OCI-LY1 (cell line): ENCODE measurements around the gene COL18A1.

Experiments used
- H2AFZ ChIP-seq: fragments of 200-600 bp; sonication (generic), shearing (Covaris generic); 2 replicates; pipeline ENCODE4 v1.6.0; 2014; ENCODE audit warnings: antibody characterized with exemption, mild to moderate bottlenecking, low read length
- H3F3A ChIP-seq: fragments of 200-600 bp; sonication (generic), shearing (Covaris generic); 2 replicates; pipeline ENCODE4 v1.6.0; 2014; ENCODE audit warnings: mild to moderate bottlenecking, antibody characterized with exemption, low read length, moderate library complexity; ENCODE audit not compliant: insufficient read depth
- H3K27ac ChIP-seq: fragments of 200-600 bp; sonication (generic); 2 replicates; pipeline ENCODE4 v1.5.1; 2014; ENCODE audit warnings: low read length, mixed run types, mild to moderate bottlenecking, low read depth; ENCODE audit not compliant: poor library complexity, severe bottlenecking
- H3K27me3 ChIP-seq: fragments of 200-600 bp; sonication (generic); 2 replicates; pipeline ENCODE4 v1.6.0; 2014; ENCODE audit warnings: antibody characterized with exemption, mild to moderate bottlenecking, low read length, moderate library complexity; ENCODE audit not compliant: insufficient read depth
- H3K36me3 ChIP-seq: fragments of 200-600 bp; sonication (generic); 2 replicates; pipeline ENCODE4 v1.6.1; 2014; ENCODE audit warnings: mild to moderate bottlenecking, antibody characterized with exemption, low read length, moderate library complexity, mixed read lengths; ENCODE audit not compliant: insufficient read depth
- H3K4me1 ChIP-seq: fragments of 200-600 bp; sonication (generic); 2 replicates; pipeline ENCODE4 v1.5.1; 2014; ENCODE audit warnings: mild to moderate bottlenecking, low read length, moderate library complexity; ENCODE audit not compliant: insufficient read depth, severe bottlenecking
- H3K4me2 ChIP-seq: fragments of 200-600 bp; sonication (generic), shearing (Covaris generic); 2 replicates; pipeline ENCODE4 v1.6.1; 2014; ENCODE audit warnings: low read length
- H3K4me3 ChIP-seq: fragments of 200-600 bp; sonication (generic); 2 replicates; pipeline ENCODE4 v1.5.1; 2014; ENCODE audit warnings: low read length, low read depth, mild to moderate bottlenecking, mixed read lengths; ENCODE audit not compliant: poor library complexity, severe bottlenecking
- H3K79me2 ChIP-seq: fragments of 200-600 bp; shearing (Covaris generic); 2 replicates; pipeline ENCODE4 v1.6.1; 2016; ENCODE audit warnings: mixed run types, low read length, mixed read lengths; ENCODE audit not compliant: insufficient read depth
- H3K9ac ChIP-seq: fragments of 200-600 bp; sonication (generic), shearing (Covaris generic); 2 replicates; pipeline ENCODE4 v1.6.1; 2014; ENCODE audit warnings: mild to moderate bottlenecking, low read length, mixed read lengths
- H3K9me2 ChIP-seq: fragments of 200-600 bp; sonication (generic), shearing (Covaris generic); 2 replicates; pipeline ENCODE4 v1.6.1; 2014; ENCODE audit warnings: low read depth, mild to moderate bottlenecking, low read length, mixed read lengths
- H3K9me3 ChIP-seq: fragments of 200-600 bp; shearing (Covaris generic); 2 replicates; pipeline ENCODE4 v1.6.1; 2014; ENCODE audit warnings: low read length, mixed read lengths
- H4K20me1 ChIP-seq: fragments of 200-600 bp; sonication (generic), shearing (Covaris generic); 2 replicates; pipeline ENCODE4 v1.6.0; 2016; ENCODE audit warnings: mild to moderate bottlenecking, low read length; ENCODE audit not compliant: insufficient read depth
- CTCF ChIP-seq: fragments of 200-600 bp; sonication (generic), shearing (Covaris generic); IDR thresholded peaks from 2 replicates; pipeline ENCODE4 v1.5.1; 2017; ENCODE audit warnings: mild to moderate bottlenecking, antibody characterized with exemption, low read length, moderate library complexity, mixed read lengths
- EZH2 ChIP-seq: fragments of 200-600 bp; sonication (generic), shearing (Covaris generic); IDR thresholded peaks from 2 replicates; pipeline ENCODE4 v1.8.0; 2017; ENCODE audit warnings: borderline replicate concordance, mixed run types, mild to moderate bottlenecking, antibody characterized with exemption, low read length, moderate library complexity, mixed read lengths

COL18A1 gene

DNA sequence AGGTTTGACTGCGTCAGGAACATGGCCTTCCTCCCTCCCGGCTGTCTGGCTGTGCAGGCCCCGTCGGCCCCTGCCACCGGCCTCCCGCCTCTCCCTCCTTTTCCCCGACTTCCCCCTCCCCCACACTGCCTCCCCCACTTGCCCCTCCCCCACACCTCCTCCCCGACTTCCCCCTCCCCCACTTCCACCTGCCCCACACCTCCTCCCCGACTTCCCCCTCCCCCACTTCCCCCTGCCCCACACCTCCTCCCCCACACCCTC lies 84.7 kb downstream of the COL18A1 start:
- H3F3A ChIP-seq, result no peaks in the 10 kb centered on the region
- no peaks in the 10 kb centered on the region for H3K4me1 ChIP-seq
- no peak overlapping the region for H3K27ac ChIP-seq
- H3K4me2 ChIP-seq, result no peak overlapping the region
- H3K9me3 ChIP-seq, result no peaks in the 10 kb centered on the region
- H3K27me3 ChIP-seq, result no peaks in the 10 kb centered on the region; the same call in 1 of the 2 replicates
- H4K20me1 ChIP-seq, result no peaks in the 10 kb centered on the region
- no peak overlapping the region for H3K4me3 ChIP-seq
- H3K79me2 ChIP-seq, result no peaks in the 10 kb centered on the region
- no peak for TF ChIP-seq CTCF
- no peak for TF ChIP-seq EZH2
- no peaks in the 10 kb centered on the region for H3K9me2 ChIP-seq
- no peaks in the 10 kb centered on the region for H3K36me3 ChIP-seq
- no peak overlapping the region for H3K9ac ChIP-seq
- H2AFZ ChIP-seq, result no peak overlapping the region

DNA sequence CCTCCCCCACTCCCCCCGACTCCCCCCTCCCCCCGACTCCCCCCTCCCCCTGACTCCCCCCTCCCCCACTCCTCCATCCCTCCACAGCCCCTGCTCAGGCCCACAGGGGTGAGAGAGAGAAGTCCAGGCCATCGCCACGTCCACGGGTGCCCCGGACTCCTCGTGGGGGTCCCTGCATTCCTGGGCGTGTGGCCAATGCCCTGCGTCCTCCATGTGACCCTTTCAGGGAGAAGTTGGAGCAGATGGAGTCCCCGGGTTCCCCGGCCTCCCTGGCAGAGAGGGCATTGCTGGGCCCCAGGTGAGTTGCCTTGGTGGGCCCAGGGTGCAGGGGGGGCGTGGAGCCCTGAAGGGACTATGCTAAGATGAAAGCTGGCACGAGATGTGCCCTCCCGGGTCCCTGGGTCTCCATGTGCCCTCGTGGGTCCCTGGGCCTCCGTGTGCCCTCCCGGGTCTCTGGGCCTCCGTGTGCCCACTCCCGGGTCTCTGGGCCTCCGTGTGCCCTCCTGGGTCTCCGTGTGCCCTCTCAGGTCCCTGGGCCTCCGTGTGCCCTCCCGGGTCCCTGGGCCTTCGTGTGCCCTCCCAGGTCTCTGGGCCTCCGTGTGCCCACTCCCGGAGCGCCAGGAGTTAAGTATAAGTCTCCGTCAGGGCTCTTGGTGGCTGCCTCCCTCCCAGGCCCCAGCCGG lies 85.2 kb downstream of the COL18A1 start:
- no peak overlapping the region for H3K4me2 ChIP-seq
- no peaks in the 10 kb centered on the region for H3K4me1 ChIP-seq
- H3K27me3 ChIP-seq, result no peaks in the 10 kb centered on the region; the same call in 1 of the 2 replicates
- H3K36me3 ChIP-seq, result no peaks in the 10 kb centered on the region
- no peaks in the 10 kb centered on the region for H3F3A ChIP-seq
- no peak for TF ChIP-seq EZH2
- no peak for TF ChIP-seq CTCF
- no peak overlapping the region for H3K4me3 ChIP-seq
- H4K20me1 ChIP-seq, result no peaks in the 10 kb centered on the region
- H3K9ac ChIP-seq, result no peak overlapping the region
- H3K79me2 ChIP-seq, result no peaks in the 10 kb centered on the region
- H2AFZ ChIP-seq, result no peak overlapping the region
- H3K27ac ChIP-seq, result no peak overlapping the region
- no peaks in the 10 kb centered on the region for H3K9me2 ChIP-seq
- H3K9me3 ChIP-seq, result no peaks in the 10 kb centered on the region

GRCh38 chr21:45491056-45491455 lies 86.1 kb downstream of the COL18A1 start:
- H3K9me3 ChIP-seq, result no peaks in the 10 kb centered on the region
- H3K27me3 ChIP-seq, result no peaks in the 10 kb centered on the region; the same call in 1 of the 2 replicates
- H3K9me2 ChIP-seq, result no peaks in the 10 kb centered on the region
- no peak overlapping the region for H3K9ac ChIP-seq
- no peaks in the 10 kb centered on the region for H3K79me2 ChIP-seq
- no peaks in the 10 kb centered on the region for H4K20me1 ChIP-seq
- H3K4me2 ChIP-seq, result no peak overlapping the region
- no peaks in the 10 kb centered on the region for H3F3A ChIP-seq
- no peaks in the 10 kb centered on the region for H3K36me3 ChIP-seq
- H3K4me3 ChIP-seq, result no peak overlapping the region
- H3K27ac ChIP-seq, result no peak overlapping the region
- no peak overlapping the region for H2AFZ ChIP-seq
- no peak for TF ChIP-seq EZH2
- TF ChIP-seq CTCF, result no peak
- H3K4me1 ChIP-seq, result no peaks in the 10 kb centered on the region
